Mucosa of stomach (tissue), 1 donor: ENCODE data around the gene TTR.

ENCODE experiments used
- H3K27me3 ChIP-seq: one replicate; pipeline ENCODE4 v1.7.0; 2013; ENCODE audit warnings: mild to moderate bottlenecking, low read length; ENCODE audit not compliant: control insufficient read depth, insufficient read depth
- H3K36me3 ChIP-seq: one replicate; pipeline ENCODE4 v1.7.0; 2013; ENCODE audit warnings: low read length; ENCODE audit not compliant: control insufficient read depth, insufficient read depth
- H3K4me1 ChIP-seq: one replicate; pipeline ENCODE4 v1.7.0; 2013; ENCODE audit warnings: mild to moderate bottlenecking, low read length; ENCODE audit not compliant: control insufficient read depth, insufficient read depth
- H3K4me3 ChIP-seq: one replicate; pipeline ENCODE4 v1.7.0; 2013; ENCODE audit warnings: low read length
- H3K9ac ChIP-seq: one replicate; pipeline ENCODE4 v1.7.0; 2013; ENCODE audit warnings: mild to moderate bottlenecking, low read length, moderate library complexity
- H3K9me3 ChIP-seq: one replicate; pipeline ENCODE4 v1.7.0; 2013; ENCODE audit warnings: mild to moderate bottlenecking, low read length, moderate library complexity; ENCODE audit not compliant: control insufficient read depth
- donor health status: Pancreatic carcinoma.

TTR gene

GRCh38 chr18:31565782-31566512 is 25.7 kb upstream of the TTR start:
- Histone ChIP-seq H3K9ac (no peak overlapping the region), H3K4me3 (no peak overlapping the region), H3K9me3 (no peaks in the 10 kb centered on the region), H3K36me3 (no peaks in the 10 kb centered on the region), H3K4me1 (peaks cover 7% of the 10 kb centered on the region), H3K27me3 (no peaks in the 10 kb centered on the region)

DNA sequence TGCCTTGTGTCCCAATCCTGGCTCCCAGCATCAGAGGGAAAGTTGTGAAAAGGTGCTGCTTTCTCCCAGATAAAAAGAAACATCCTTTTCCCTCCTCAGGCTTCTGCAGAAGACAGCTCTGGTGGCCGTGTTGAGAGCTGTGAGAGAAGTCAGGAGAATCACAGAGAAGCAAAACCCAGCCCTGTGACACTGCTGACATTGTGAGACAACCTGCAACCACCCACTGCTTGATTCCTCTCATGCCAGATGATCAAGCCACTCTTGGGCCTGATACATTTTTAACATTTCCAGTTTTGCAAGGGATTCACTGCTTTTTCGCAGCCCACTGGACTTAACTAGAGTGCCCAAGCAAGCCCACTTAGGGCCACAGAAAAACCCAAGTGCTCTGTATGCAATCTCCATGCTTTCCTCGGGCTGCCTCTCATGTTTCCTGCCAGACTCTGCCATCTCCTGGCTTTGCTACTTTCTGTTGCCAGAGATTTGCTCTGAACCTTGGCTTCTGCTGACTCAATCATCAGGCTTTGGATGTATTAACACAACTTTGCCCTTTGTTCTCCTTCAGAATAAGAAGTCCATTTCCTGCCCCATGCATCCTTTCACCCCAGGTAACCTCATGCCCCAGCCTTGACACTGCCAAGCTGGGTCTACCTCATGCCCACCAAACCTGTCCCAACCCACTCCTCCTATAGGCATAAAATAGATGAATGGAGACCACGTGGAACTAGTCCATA is 24.9 kb upstream of the TTR start:
- peaks cover 7% of the 10 kb centered on the region for H3K4me1 ChIP-seq

DNA sequence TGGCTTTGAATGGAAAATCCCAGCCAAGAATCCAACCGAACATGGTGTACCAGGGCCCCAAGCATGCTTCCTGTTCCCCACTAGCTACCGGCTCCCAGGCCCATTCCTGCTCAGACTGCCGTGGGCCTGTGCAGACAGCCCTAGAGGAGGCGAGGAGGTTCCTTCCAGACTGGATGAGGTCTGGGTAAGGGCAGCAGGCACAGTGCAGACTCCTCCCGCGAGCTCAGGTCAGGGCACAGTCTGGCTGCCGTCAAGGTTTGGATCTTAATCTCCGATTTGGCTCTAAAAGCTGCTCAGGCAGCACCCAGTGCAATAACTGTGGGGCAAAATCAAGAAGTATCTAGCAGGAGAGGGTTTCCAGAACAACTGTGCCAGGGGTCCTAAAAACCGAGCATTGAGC is 19.3 kb upstream of the TTR start:
- Histone ChIP-seq H3K36me3 (no peaks in the 10 kb centered on the region), H3K4me3 (no peak overlapping the region), H3K9me3 (no peaks in the 10 kb centered on the region), H3K27me3 (no peaks in the 10 kb centered on the region), H3K9ac (no peak overlapping the region), H3K4me1 (no peaks in the 10 kb centered on the region)

More for the DNA sequence above, 24.9 kb upstream of the TTR start:
- Histone ChIP-seq H3K9ac (no peak overlapping the region), H3K27me3 (no peaks in the 10 kb centered on the region), H3K36me3 (no peaks in the 10 kb centered on the region), H3K4me3 (no peak overlapping the region), H3K9me3 (no peaks in the 10 kb centered on the region)

- H3K36me3 ChIP-seq, result no peaks in the 10 kb centered on the region
- H3K27me3 ChIP-seq, result no peaks in the 10 kb centered on the region
- no peak overlapping the region for H3K9ac ChIP-seq
- no peak overlapping the region for H3K4me3 ChIP-seq
- H3K4me1 ChIP-seq, result no peaks in the 10 kb centered on the region
- no peaks in the 10 kb centered on the region for H3K9me3 ChIP-seq
These were observed 18.6 kb upstream of the TTR start for GRCh38 chr18:31573051-31573450.

- no peaks in the 10 kb centered on the region for H3K4me1 ChIP-seq
- no peak overlapping the region for H3K4me3 ChIP-seq
- H3K9ac ChIP-seq, result no peak overlapping the region
- no peaks in the 10 kb centered on the region for H3K36me3 ChIP-seq
- no peaks in the 10 kb centered on the region for H3K27me3 ChIP-seq
- no peaks in the 10 kb centered on the region for H3K9me3 ChIP-seq
These were observed 17.3 kb upstream of the TTR start for GRCh38 chr18:31574359-31574758.

DNA sequence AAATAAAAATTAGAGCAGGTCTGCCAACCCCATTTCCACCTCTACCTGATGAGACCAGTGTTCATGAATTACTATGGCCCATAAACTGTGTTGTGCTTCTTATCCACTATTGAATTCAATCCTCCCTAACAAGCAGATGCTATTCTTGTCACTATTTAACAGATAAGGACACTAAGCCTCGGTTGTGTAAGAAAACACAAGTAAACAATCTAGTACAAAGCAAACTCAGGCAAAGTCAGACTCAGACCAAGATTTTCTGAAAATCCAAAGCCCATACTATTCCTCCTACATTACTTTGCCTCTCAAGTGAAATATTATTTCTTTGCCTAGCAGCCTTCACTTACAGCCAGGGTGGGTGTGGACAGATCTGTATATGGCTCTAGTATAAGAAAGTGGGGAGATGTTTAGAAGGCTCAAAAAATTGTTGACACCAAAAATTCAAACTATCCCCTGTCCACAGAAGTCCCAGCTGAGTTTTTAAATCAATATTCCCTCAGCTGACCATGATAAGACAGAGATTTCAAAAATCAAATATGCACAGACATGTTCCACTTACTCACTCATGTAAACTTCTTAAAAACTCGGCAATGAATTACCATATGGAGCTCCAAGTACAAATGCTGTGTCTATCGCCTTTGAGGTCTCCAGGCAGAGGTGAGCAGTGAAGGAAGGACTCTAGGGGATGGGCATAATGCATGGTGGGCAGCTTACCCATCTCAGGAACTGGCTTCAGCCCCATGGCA is 16.0 kb upstream of the TTR start:
- H3K27me3 ChIP-seq, result no peaks in the 10 kb centered on the region
- no peak overlapping the region for H3K4me3 ChIP-seq
- no peaks in the 10 kb centered on the region for H3K36me3 ChIP-seq
- H3K9me3 ChIP-seq, result no peaks in the 10 kb centered on the region
- no peaks in the 10 kb centered on the region for H3K4me1 ChIP-seq
- H3K9ac ChIP-seq, result no peak overlapping the region

- Histone ChIP-seq H3K4me1 (no peaks in the 10 kb centered on the region), H3K36me3 (no peaks in the 10 kb centered on the region), H3K4me3 (no peak overlapping the region), H3K9me3 (no peaks in the 10 kb centered on the region), H3K27me3 (no peaks in the 10 kb centered on the region), H3K9ac (no peak overlapping the region)
These were observed 15.0 kb upstream of the TTR start for GRCh38 chr18:31576670-31577069.

- no peaks in the 10 kb centered on the region for H3K4me1 ChIP-seq
- H3K27me3 ChIP-seq, result no peaks in the 10 kb centered on the region
- H3K4me3 ChIP-seq, result no peak overlapping the region
- no peaks in the 10 kb centered on the region for H3K9me3 ChIP-seq
- no peaks in the 10 kb centered on the region for H3K36me3 ChIP-seq
- no peak overlapping the region for H3K9ac ChIP-seq
These were observed 14.5 kb upstream of the TTR start for GRCh38 chr18:31577195-31577594.

- H3K4me1 ChIP-seq, result no peaks in the 10 kb centered on the region
- no peaks in the 10 kb centered on the region for H3K9me3 ChIP-seq
- no peak overlapping the region for H3K9ac ChIP-seq
These were observed 13.6 kb upstream of the TTR start for GRCh38 chr18:31578126-31578525.

GRCh38 chr18:31579375-31579774 is 12.3 kb upstream of the TTR start:
- Histone ChIP-seq H3K36me3 (no peaks in the 10 kb centered on the region), H3K4me3 (no peak overlapping the region), H3K4me1 (no peaks in the 10 kb centered on the region), H3K27me3 (no peaks in the 10 kb centered on the region), H3K9ac (no peak overlapping the region), H3K9me3 (no peaks in the 10 kb centered on the region)

More at GRCh38 chr18:31578126-31578525, 13.6 kb upstream of the TTR start:
- no peaks in the 10 kb centered on the region for H3K27me3 ChIP-seq
- H3K4me3 ChIP-seq, result no peak overlapping the region
- H3K36me3 ChIP-seq, result no peaks in the 10 kb centered on the region

GRCh38 chr18:31581498-31582197 is 10.0 kb upstream of the TTR start:
- Histone ChIP-seq H3K9me3 (no peaks in the 10 kb centered on the region), H3K4me1 (no peaks in the 10 kb centered on the region), H3K27me3 (no peaks in the 10 kb centered on the region), H3K4me3 (no peak overlapping the region), H3K36me3 (no peaks in the 10 kb centered on the region), H3K9ac (no peak overlapping the region)
